GM12874 (cell line): ENCODE data around the gene AP4S1.

Experiments used
- TF ChIP-seq, protein P1 (sequence below): IDR thresholded peaks from 2 replicates; pipeline ENCODE4 v1.5.1; 2011; ENCODE audit warnings: low read depth, mild to moderate bottlenecking, control low read depth, low read length, moderate library complexity; ENCODE audit not compliant: insufficient read depth

AP4S1 gene

DNA sequence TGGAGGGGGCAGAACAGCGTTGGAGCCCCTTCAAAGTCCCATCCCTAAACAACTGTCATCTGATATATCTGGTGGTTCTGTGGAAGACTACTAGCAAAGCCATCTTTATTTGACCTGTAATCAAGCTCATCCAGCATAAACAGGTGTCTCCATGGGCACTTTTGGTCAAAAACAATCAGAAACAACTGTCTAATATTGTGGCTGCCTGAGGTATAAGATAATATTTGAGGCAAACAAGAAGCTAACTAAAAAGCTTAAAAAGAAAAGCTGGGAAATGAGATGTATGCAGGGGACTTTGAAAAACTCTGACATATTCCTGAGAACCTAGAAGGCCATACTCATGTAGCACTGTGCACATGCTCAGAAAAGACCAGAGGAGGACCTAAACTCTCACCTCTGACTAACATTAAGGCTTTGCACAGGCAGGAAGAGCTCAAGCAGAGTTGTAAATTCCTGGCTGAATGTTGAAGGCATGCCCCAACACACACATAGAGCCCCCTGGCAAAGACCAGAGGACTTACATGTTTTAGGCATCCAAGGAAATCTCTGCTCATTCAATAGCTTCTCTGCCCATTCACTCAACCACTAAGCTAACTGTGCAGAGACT is 27.2 kb upstream of the AP4S1 start:
- TF ChIP-seq, protein P1, sequence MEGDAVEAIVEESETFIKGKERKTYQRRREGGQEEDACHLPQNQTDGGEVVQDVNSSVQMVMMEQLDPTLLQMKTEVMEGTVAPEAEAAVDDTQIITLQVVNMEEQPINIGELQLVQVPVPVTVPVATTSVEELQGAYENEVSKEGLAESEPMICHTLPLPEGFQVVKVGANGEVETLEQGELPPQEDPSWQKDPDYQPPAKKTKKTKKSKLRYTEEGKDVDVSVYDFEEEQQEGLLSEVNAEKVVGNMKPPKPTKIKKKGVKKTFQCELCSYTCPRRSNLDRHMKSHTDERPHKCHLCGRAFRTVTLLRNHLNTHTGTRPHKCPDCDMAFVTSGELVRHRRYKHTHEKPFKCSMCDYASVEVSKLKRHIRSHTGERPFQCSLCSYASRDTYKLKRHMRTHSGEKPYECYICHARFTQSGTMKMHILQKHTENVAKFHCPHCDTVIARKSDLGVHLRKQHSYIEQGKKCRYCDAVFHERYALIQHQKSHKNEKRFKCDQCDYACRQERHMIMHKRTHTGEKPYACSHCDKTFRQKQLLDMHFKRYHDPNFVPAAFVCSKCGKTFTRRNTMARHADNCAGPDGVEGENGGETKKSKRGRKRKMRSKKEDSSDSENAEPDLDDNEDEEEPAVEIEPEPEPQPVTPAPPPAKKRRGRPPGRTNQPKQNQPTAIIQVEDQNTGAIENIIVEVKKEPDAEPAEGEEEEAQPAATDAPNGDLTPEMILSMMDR: no peak

DNA sequence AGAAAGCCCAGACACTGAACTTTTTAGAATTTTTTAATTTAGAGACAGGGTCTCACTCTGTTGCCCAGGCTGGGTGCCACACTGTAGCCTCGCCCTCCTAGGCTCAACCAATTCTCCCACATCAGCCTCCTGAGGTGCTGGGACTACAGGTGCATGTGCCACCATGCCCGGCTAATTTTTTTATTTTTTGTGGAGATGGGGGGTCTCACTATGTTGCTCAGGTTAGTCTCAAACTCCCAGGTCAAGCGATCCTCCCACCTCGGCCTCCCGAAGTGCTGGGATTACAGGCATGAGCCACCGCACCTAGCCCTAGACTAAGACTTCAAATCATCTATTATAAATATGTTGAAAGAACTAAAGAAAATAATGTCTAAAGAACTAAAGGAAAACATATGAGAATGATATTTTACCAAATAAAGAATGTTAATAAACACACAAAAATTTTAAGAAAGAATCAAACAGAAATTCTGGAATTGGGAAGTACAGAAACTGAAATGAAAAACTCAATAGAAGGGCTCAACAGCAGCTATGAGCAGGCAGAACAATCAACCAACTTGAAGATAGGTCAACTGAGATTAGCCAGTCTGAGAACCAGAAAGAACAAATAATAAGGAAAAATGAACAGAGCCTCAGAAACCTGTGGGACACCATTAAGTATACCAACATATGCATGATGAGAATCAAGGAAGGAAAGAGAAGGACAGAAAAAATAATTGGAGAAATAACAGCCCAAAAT is 26.2 kb upstream of the AP4S1 start:
- TF ChIP-seq, protein P1: no peak

DNA sequence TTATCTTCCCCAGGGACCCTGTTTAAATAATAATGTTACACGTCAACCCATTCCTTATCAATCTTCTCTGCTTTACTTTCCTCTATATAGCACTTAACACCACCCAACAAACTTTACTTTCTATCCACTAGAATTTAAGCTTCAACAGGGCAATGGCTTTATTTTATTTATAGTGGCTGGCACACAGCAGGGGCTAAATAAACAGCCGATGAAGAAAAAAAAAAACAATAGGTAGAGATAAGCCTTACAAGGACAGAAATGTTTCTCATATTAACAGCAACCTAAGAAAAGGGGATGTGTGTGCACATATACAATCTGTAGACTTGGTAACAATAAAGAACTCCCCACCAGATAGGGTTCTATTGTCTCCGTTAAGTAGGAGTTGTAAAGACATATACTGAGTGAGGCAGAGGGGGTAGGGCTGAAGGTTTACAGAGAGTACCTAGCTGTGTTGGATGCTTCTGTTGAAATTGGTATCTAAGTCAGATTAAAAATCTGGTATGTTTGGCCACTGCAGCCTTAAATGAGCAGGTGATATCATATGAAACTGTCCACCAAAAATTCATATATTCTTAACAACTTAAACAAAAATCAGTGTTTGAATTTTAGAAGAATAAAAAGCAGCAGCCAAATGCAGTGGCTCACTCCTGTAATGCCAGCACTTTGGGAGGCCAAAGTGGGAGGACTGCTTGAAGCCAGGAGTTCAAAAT is 24.7 kb upstream of the AP4S1 start:
- TF ChIP-seq, protein P1: no peak

DNA sequence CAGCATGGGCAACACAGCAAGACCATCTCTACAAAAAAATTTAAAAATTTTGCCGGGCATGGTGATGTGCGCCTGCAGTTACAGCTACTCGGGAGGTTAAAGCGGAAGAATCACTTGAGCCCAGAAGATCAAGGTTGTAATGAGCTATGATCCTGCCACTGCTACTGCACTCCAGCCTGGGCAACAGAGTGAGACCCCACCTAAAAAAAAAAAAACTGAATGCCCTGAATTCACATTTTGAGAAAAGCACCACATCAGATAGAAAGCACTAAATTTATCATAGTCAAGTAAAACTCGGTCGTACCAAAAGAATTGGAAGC is 24.1 kb upstream of the AP4S1 start:
- TF ChIP-seq, protein P1: no peak

DNA sequence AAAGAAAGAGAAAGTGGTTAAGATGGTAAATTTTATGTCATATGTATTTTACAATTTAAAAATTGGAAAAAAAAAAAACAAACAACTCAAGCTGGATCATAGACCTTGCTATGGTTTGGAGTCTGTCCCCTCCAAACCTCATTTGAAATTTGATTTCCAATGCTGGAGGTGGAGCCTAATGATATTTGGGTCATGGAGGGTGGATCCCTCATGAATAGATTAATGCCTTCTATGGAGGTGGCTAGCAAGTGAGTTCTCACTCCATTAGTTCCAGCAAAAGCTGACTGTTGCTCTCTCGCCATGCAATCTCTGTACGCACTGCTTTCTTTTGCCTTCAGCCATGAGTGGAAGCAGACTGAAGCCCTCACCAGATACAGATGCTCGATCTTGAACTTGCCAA is 22.2 kb upstream of the AP4S1 start:
- TF ChIP-seq, protein P1: no peak

DNA sequence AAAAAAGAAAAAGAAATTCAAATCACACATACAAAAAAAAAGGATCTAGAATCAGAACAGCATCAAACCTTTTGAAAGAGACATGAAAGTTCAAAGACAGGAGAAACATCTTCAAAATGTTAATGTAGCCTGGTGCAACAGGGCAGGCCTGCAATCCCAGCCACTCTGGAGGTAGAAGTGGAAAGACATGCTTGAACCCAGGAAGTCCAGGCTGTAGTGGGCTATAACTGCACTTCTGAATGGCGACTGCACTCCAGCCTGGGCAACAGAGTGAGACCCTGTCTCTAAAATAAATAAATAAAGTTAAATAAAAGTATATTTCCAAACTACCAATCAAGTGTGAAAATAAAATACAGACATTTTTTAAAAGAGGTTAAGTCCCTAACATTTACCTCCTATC is 18.7 kb upstream of the AP4S1 start:
- TF ChIP-seq, protein P1: no peak

DNA sequence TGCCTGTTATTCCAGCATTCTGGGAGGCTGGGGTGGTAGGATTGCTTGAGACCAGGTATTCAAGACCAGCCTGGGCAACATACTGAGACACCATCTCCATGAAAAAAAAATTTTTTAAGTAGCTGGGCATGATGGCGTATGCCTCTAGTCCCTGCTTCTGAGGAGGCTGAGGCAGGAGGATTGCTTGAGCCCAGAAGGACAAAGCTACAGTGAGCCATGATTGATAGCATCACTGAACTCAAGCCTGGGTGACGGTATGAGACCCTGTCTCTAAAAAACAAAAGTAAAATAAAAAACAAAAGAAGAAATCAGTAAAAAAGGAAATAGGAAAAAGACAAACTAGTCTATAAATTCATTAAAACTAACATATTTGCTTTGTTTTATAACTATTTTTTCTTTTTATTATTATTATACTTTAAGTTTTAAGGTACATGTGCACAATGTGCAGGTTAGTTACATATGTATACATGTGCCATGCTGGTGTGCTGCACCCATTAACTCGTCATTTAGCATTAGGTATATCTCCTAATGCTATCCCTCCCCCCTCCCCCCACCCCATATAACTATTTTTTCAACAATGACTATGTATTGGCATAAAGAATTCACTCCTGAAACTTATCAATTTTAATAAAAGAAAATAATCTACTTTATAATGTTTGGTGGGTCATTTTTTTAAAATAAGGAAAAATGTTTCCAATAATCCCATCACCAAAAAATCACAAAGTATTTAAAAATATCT is 15.4 kb upstream of the AP4S1 start:
- TF ChIP-seq, protein P1: no peak
